Thymus (tissue), 11 donors: ENCODE measurements around the gene MAP6. TPM values are rescaled to one million over a fixed set of nuclear protein-coding genes. Genes with fewer than 3 reads are reported as not detected.

Experiments used
- DNase-seq, 9 donors: peaks; one replicate each; pipeline ENCODE4 v3.0.0-alpha.2; 2013; ENCODE audit warnings: low spot score in 9 of 9, low read depth in 6 of 9, missing footprints in 1 of 9
- H3K27ac ChIP-seq, 2 donors: one replicate each; pipeline ENCODE4 v1.5.1; 2013; ENCODE audit warnings: control low read depth in 1 of 2, low read depth in 1 of 2, low read length in 1 of 2, mild to moderate bottlenecking in 1 of 2, moderate library complexity in 1 of 2
- H3K27me3 ChIP-seq, 2 donors: one replicate each; pipeline ENCODE4 v1.5.1; 2013; ENCODE audit warnings: low read length in 1 of 2; ENCODE audit not compliant: control insufficient read depth in 2 of 2, insufficient read depth in 1 of 2
- H3K36me3 ChIP-seq, 2 donors: one replicate each; pipeline ENCODE4 v1.5.1; 2013; ENCODE audit warnings: low read length in 1 of 2, mild to moderate bottlenecking in 1 of 2, moderate library complexity in 1 of 2; ENCODE audit not compliant: control insufficient read depth in 2 of 2, insufficient read depth in 2 of 2
- H3K4me1 ChIP-seq, 2 donors: one replicate each; pipeline ENCODE4 v1.5.1; 2013; ENCODE audit warnings: low read length in 2 of 2; ENCODE audit not compliant: control insufficient read depth in 2 of 2, insufficient read depth in 2 of 2
- H3K4me3 ChIP-seq, 2 donors: one replicate each; pipeline ENCODE4 v1.5.1; 2013; ENCODE audit warnings: low read length in 2 of 2, control low read depth in 1 of 2, mild to moderate bottlenecking in 1 of 2
- H3K9me3 ChIP-seq, 2 donors: one replicate each; pipeline ENCODE4 v1.5.1; 2013; ENCODE audit warnings: low read length in 1 of 2, mild to moderate bottlenecking in 1 of 2; ENCODE audit not compliant: control insufficient read depth in 2 of 2, insufficient read depth in 1 of 2
- WGBS: extraction: QIAGEN DNeasy Blood & Tissue Kit; methylation state at CpG from one replicate; pipeline ENCODE4 v1.1.7; 2013; 5-methylcytosine and 5-hydroxymethylcytosine counted together
- polyA plus RNA-seq: library from polyadenylated mRNA; stranded (reverse); fragments of 200-250 nt; gene quantifications from one replicate; pipeline ENCODE4 v1.2.3, GENCODE V29; 2013
- total RNA-seq: library from RNA; stranded (reverse); fragments of 120-200 nt; gene quantifications from one replicate; pipeline ENCODE4 v1.2.4, GENCODE V29; 2013
- donor health status: healthy.

MAP6 gene
- total and polyA plus RNA-seq, 2 donors = 1.3 TPM

GRCh38 chr11:75538150-75538942 is 130.5 kb downstream of the MAP6 start:
- no peaks in the 10 kb centered on the region for H3K36me3 ChIP-seq
- DNase-seq = no peak
- H3K27ac ChIP-seq = no peak overlapping the region
- no peaks in the 10 kb centered on the region for H3K9me3 ChIP-seq
- no peaks in the 10 kb centered on the region for H3K27me3 ChIP-seq
- peaks cover 0 to 14% of the 10 kb centered on the region in 2 donors for H3K4me1 ChIP-seq
- no peak overlapping the region for H3K4me3 ChIP-seq
- whole genome bisulfite sequencing = 75% methylated on average over 11 of the region's 11 CpGs

- Histone ChIP-seq H3K36me3 (no peaks in the 10 kb centered on the region), H3K27me3 (no peaks in the 10 kb centered on the region), H3K4me1 (peaks cover 0 to 14% of the 10 kb centered on the region in 2 donors), H3K9me3 (no peaks in the 10 kb centered on the region), H3K4me3 (no peak overlapping the region), H3K27ac (no peak overlapping the region)
- DNase-seq = no peak
- WGBS = 90% methylated on average over 5 of the region's 5 CpGs
Observed at GRCh38 chr11:75537740-75538139, 131.1 kb downstream of the MAP6 start.

Other genes with a start within 250 kb of the MAP6 start
- 0.57 TPM for gene KLHL35, start 235.8 kb downstream of the MAP6 start, total RNA-seq
- gene KLHL35, start 235.8 kb downstream of the MAP6 start, polyA plus RNA-seq = 1.0 TPM
- gene GDPD5, start 143.1 kb downstream of the MAP6 start, total RNA-seq = 3.1 TPM
- 25.3 TPM for gene GDPD5, start 143.1 kb downstream of the MAP6 start, polyA plus RNA-seq
- 44.4 TPM for gene SERPINH1, start 106.8 kb downstream of the MAP6 start, total RNA-seq
- 41.0 TPM for gene SERPINH1, start 106.8 kb downstream of the MAP6 start, polyA plus RNA-seq
- gene MOGAT2, start 48.8 kb upstream of the MAP6 start, total RNA-seq = 0.14 TPM
- gene MOGAT2, start 48.8 kb upstream of the MAP6 start, polyA plus RNA-seq = 0.27 TPM
- gene DGAT2, start 99.7 kb upstream of the MAP6 start, total RNA-seq = 8.5 TPM
- gene DGAT2, start 99.7 kb upstream of the MAP6 start, polyA plus RNA-seq = 5.3 TPM
- 20.0 TPM for gene UVRAG, start 146.2 kb upstream of the MAP6 start, total RNA-seq
- 21.8 TPM for gene UVRAG, start 146.2 kb upstream of the MAP6 start, polyA plus RNA-seq